ENCODE measurements around the gene SPIRE1. TPM values are rescaled to one million over a fixed set of nuclear protein-coding genes. Genes with fewer than 3 reads are reported as not detected.

SPIRE1 gene
- total RNA-seq, 4 donors from 2014 or later = 1.9 to 25.3 (median 13.4) TPM

GRCh38 chr18:12686100-12686499 is 28.2 kb upstream of the SPIRE1 start:
- DNase-seq = no peak

GRCh38 chr18:12679183-12679786 is 21.4 kb upstream of the SPIRE1 start:
- DNase-seq = no peak
- Histone ChIP-seq H3K27ac (peak overlapping the region; percentile 50 to 87 (median 76)), H3K36me3 (peaks cover 0 to 91% (median 5%) of the 10 kb centered on the region in 3 donors), H3K9me3 (no peaks in the 10 kb centered on the region), H3K4me1 (peaks cover 0 to 2% (median 0%) of the 10 kb centered on the region in 3 donors), H3K4me3 (peak overlapping the region in 1 of 4 donors; percentile 47), H3K27me3 (no peaks in the 10 kb centered on the region)
- TF ChIP-seq CTCF (IDR thresholded peaks at IDR 0.05) (no peak), POLR2A (IDR thresholded peaks at IDR 0.05) (peak in 2 of 4 donors; percentile 24 to 37)
- intact Hi-C loops (cut with DNase I) = no loop called here
- WGBS, 2 donors = 41 to 42% methylated on average over 7 to 8 of the region's 8 CpGs

More at GRCh38 chr18:12686100-12686499, 28.2 kb upstream of the SPIRE1 start:
- H3K4me1 ChIP-seq = no peaks in the 10 kb centered on the region
- H3K36me3 ChIP-seq = peaks cover 0 to 70% (median 0%) of the 10 kb centered on the region in 3 donors
- no peaks in the 10 kb centered on the region for H3K9me3 ChIP-seq
- intact Hi-C loops (cut with DNase I) = no loop called here
- no peak overlapping the region for H3K4me3 ChIP-seq
- H3K27me3 ChIP-seq = no peaks in the 10 kb centered on the region
- TF ChIP-seq CTCF (IDR thresholded peaks at IDR 0.05) = peak in 1 of 6 experiments; percentile 35
- TF ChIP-seq POLR2A (IDR thresholded peaks at IDR 0.05) = no peak
- 73 to 77% methylated on average over 3 of the region's 3 CpGs for WGBS, 2 donors
- no peak overlapping the region for H3K27ac ChIP-seq

GRCh38 chr18:12668041-12668440 is 10.1 kb upstream of the SPIRE1 start:
- WGBS, 2 donors = 58 to 83% methylated on average over 2 to 4 of the region's 5 CpGs
- intact Hi-C loops (cut with DNase I) = no loop called here

GRCh38 chr18:12659904-12660605 is 2.1 kb upstream of the SPIRE1 start:
- Histone ChIP-seq H3K4me3 (no peak overlapping the region), H3K27me3 (no peaks in the 10 kb centered on the region), H3K9me3 (no peaks in the 10 kb centered on the region), H3K27ac (no peak overlapping the region), H3K4me1 (peaks cover 0 to 33% (median 15%) of the 10 kb centered on the region in 3 donors), H3K36me3 (peaks cover 0 to 10% (median 0%) of the 10 kb centered on the region in 3 donors)
- intact Hi-C loops (cut with DNase I) = loop anchor here (5.0 kb wide), 1 partner anchor 268 kb away; no protein-coding TSS in a partner anchor
- no peak for DNase-seq
- no peak for TF ChIP-seq POLR2A (IDR thresholded peaks at IDR 0.05)
- TF ChIP-seq CTCF (IDR thresholded peaks at IDR 0.05) = peak; percentile 61 to 95 (median 90)
- 80% methylated on average over 9 of the region's 9 CpGs for WGBS, 2 donors

More at GRCh38 chr18:12668041-12668440, 10.1 kb upstream of the SPIRE1 start:
- DNase-seq = no peak
- no peak for TF ChIP-seq CTCF (IDR thresholded peaks at IDR 0.05)
- no peak for TF ChIP-seq POLR2A (IDR thresholded peaks at IDR 0.05)
- Histone ChIP-seq H3K27me3 (no peaks in the 10 kb centered on the region), H3K4me1 (no peaks in the 10 kb centered on the region), H3K36me3 (peaks cover 0 to 31% (median 0%) of the 10 kb centered on the region in 3 donors), H3K9me3 (no peaks in the 10 kb centered on the region), H3K27ac (no peak overlapping the region), H3K4me3 (no peak overlapping the region)

All from esophagus squamous epithelium (tissue), 5 donors.